Activated CD4-positive, alpha-beta T cell treated with anti-CD3 and anti-CD28 coated beads, Interleukin-2, amount 50 U/mL, for 24 hours (primary cell): ENCODE data around the gene ERMARD.

Experiments
- DNase-seq, 2 donors: peaks; one replicate each; pipeline ENCODE4 v3.0.0-alpha.2; 2020; ENCODE audit warnings: low read depth in 1 of 2, low spot score in 1 of 2

ERMARD gene

GRCh38 chr6:169801396-169802160 lies 50.2 kb downstream of the ERMARD start:
- DNase-seq = no peak

- no peak for DNase-seq
Measured at GRCh38 chr6:169802790-169803189, 51.4 kb downstream of the ERMARD start.

- no peak for DNase-seq
Measured at GRCh38 chr6:169803271-169803811, 51.9 kb downstream of the ERMARD start.

GRCh38 chr6:169803816-169804340 lies 52.5 kb downstream of the ERMARD start:
- no peak for DNase-seq

GRCh38 chr6:169804427-169804826 lies 53.0 kb downstream of the ERMARD start:
- no peak for DNase-seq

GRCh38 chr6:169805242-169805838 lies 53.9 kb downstream of the ERMARD start:
- DNase-seq = no peak

- DNase-seq = no peak
Measured at GRCh38 chr6:169806701-169807100, 55.3 kb downstream of the ERMARD start.

GRCh38 chr6:169807229-169807628 lies 55.8 kb downstream of the ERMARD start:
- no peak for DNase-seq

- DNase-seq = no peak
Measured at GRCh38 chr6:169807699-169808607, 56.5 kb downstream of the ERMARD start.

GRCh38 chr6:169808608-169808967 lies 57.2 kb downstream of the ERMARD start:
- DNase-seq = no peak

GRCh38 chr6:169809386-169809785 lies 58.0 kb downstream of the ERMARD start:
- DNase-seq = no peak

GRCh38 chr6:169810066-169810989 lies 58.9 kb downstream of the ERMARD start:
- DNase-seq = no peak

- no peak for DNase-seq
Measured at GRCh38 chr6:169811072-169811471, 59.6 kb downstream of the ERMARD start.

GRCh38 chr6:169811521-169812256 lies 60.3 kb downstream of the ERMARD start:
- DNase-seq = no peak

- no peak for DNase-seq
Measured at GRCh38 chr6:169812257-169812644, 60.8 kb downstream of the ERMARD start.

GRCh38 chr6:169813969-169814368 lies 62.5 kb downstream of the ERMARD start:
- DNase-seq = no peak

- no peak for DNase-seq
Measured at GRCh38 chr6:169816054-169816453, 64.6 kb downstream of the ERMARD start.

GRCh38 chr6:169816975-169817374 lies 65.6 kb downstream of the ERMARD start:
- DNase-seq = no peak

GRCh38 chr6:169820358-169820757 lies 68.9 kb downstream of the ERMARD start:
- no peak for DNase-seq

GRCh38 chr6:169824021-169824420 lies 72.6 kb downstream of the ERMARD start:
- no peak for DNase-seq
